IMR-90 (cell line): ENCODE data around the gene MRPL49. TPM values are rescaled to one million over a fixed set of nuclear protein-coding genes. Genes with fewer than 3 reads are reported as not detected.

Experiments used
- ATAC-seq: fragments of 200-7000 bp; cut with Tn5 transposase; 2 replicates; pipeline ENCODE4 v1.9.1; 2020; ENCODE audit warnings: low read depth, mild to moderate bottlenecking, moderate library complexity
- BruUV-seq: library from RNA; stranded (reverse); fragments of 400-500 nt; replicated peaks from 2 replicates; lab custom pipeline; 2021; lab: Mats Ljungman, UMichigan
- CTCF ChIA-PET: fragments of 300-600 bp; formaldehyde crosslinking; extraction: SDS; loops from one replicate; lab custom pipeline; 2021; ENCODE audit warnings: antibody characterized with exemption; lab: Yijun Ruan, JAX
- POLR2A ChIA-PET: fragments of 300-600 bp; sonication (Branson Sonifier 250); formaldehyde crosslinking; loops from one replicate; lab custom pipeline; 2022; ENCODE audit warnings: antibody characterized with exemption; ENCODE audit not compliant: unreplicated experiment; lab: Charles Lee
- DNase-seq: peaks from one replicate; pipeline ENCODE4 v3.0.0; 2013
- H2AFZ ChIP-seq: replicated peaks from 2 replicates; pipeline ENCODE3; 2013; ENCODE audit warnings: low read length, mild to moderate bottlenecking; ENCODE audit not compliant: poor library complexity
- H2AK5ac ChIP-seq: 2 replicates; pipeline ENCODE4 v1.6.1; 2013; ENCODE audit warnings: low read depth, low read length, inconsistent platforms
- H2AK9ac ChIP-seq: replicated peaks from 2 replicates; pipeline ENCODE3; 2013; ENCODE audit warnings: mild to moderate bottlenecking, low read depth, low read length, moderate library complexity; ENCODE audit not compliant: poor library complexity
- H2BK120ac ChIP-seq: 2 replicates; pipeline ENCODE4 v1.6.1; 2013; ENCODE audit warnings: low read depth, low read length, inconsistent platforms
- H2BK15ac ChIP-seq: 3 replicates; pipeline ENCODE4 v1.6.1; 2013; ENCODE audit warnings: low read depth, low read length, inconsistent platforms
- H2BK20ac ChIP-seq: 2 replicates; pipeline ENCODE4 v1.6.1; 2013; ENCODE audit warnings: low read depth, mild to moderate bottlenecking, inconsistent platforms, low read length, moderate library complexity
- H2BK5ac ChIP-seq: 2 replicates; pipeline ENCODE4 v1.6.1; 2013; ENCODE audit warnings: mild to moderate bottlenecking, low read depth, low read length, inconsistent platforms; ENCODE audit not compliant: poor library complexity, severe bottlenecking
- H3K14ac ChIP-seq: replicated peaks from 2 replicates; pipeline ENCODE4 v1.6.1; 2013; ENCODE audit warnings: low read depth, low read length, inconsistent platforms
- H3K18ac ChIP-seq: 2 replicates; pipeline ENCODE4 v1.6.1; 2013; ENCODE audit warnings: low read depth, low read length, control low read depth
- H3K23ac ChIP-seq: 2 replicates; pipeline ENCODE4 v1.6.1; 2013; ENCODE audit warnings: low read depth, low read length, inconsistent platforms
- H3K27ac ChIP-seq: 2 replicates; pipeline ENCODE4 v1.5.1; 2013; ENCODE audit warnings: mild to moderate bottlenecking, control low read depth, low read length; ENCODE audit not compliant: insufficient read depth
- H3K27me3 ChIP-seq: 2 replicates; pipeline ENCODE4 v1.6.1; 2013; ENCODE audit warnings: low read length; ENCODE audit not compliant: control insufficient read depth, insufficient read depth
- H3K36me3 ChIP-seq: 2 replicates; pipeline ENCODE4 v1.6.1; 2013; ENCODE audit warnings: low read length, mixed read lengths; ENCODE audit not compliant: control insufficient read depth, insufficient read depth
- H3K4ac ChIP-seq: 2 replicates; pipeline ENCODE4 v1.6.1; 2013; ENCODE audit warnings: low read depth, low read length, inconsistent platforms
- H3K4me1 ChIP-seq: 2 replicates; pipeline ENCODE4 v1.6.1; 2013; ENCODE audit warnings: low read length, mixed read lengths; ENCODE audit not compliant: control insufficient read depth, insufficient read depth
- H3K4me2 ChIP-seq: 2 replicates; pipeline ENCODE4 v1.6.1; 2013; ENCODE audit warnings: low read depth, mild to moderate bottlenecking, control low read depth, low read length, moderate library complexity
- H3K4me3 ChIP-seq: 2 replicates; pipeline ENCODE4 v1.5.1; 2013; ENCODE audit warnings: low read depth, mild to moderate bottlenecking, control low read depth, low read length, moderate library complexity; ENCODE audit not compliant: insufficient read depth
- H3K56ac ChIP-seq: 2 replicates; pipeline ENCODE4 v1.6.1; 2013; ENCODE audit warnings: low read length, inconsistent platforms; ENCODE audit not compliant: insufficient read depth; ENCODE audit errors: extremely low read depth
- H3K79me1 ChIP-seq, 2 experiments: 2 replicates each; pipeline ENCODE4 v1.6.1; 2013; ENCODE audit warnings: low read length in 2 of 2, inconsistent platforms in 1 of 2, low read depth in 1 of 2
- H3K9ac ChIP-seq: 2 replicates; pipeline ENCODE4 v1.6.1; 2013; ENCODE audit warnings: low read depth, low read length, control low read depth
- H3K9me1 ChIP-seq: 2 replicates; pipeline ENCODE4 v1.6.1; 2013; ENCODE audit warnings: low read length, inconsistent platforms; ENCODE audit not compliant: insufficient read depth
- H3K9me3 ChIP-seq: 2 replicates; pipeline ENCODE4 v1.6.1; 2013; ENCODE audit warnings: low read length; ENCODE audit not compliant: control insufficient read depth, insufficient read depth
- H4K20me1 ChIP-seq: 2 replicates; pipeline ENCODE4 v1.6.1; 2013; ENCODE audit warnings: low read length, inconsistent platforms; ENCODE audit not compliant: insufficient read depth
- H4K5ac ChIP-seq: 2 replicates; pipeline ENCODE4 v1.6.1; 2013; ENCODE audit warnings: mild to moderate bottlenecking, low read depth, low read length, control low read depth
- H4K8ac ChIP-seq, 2 experiments: 2 replicates each; pipeline ENCODE4 v1.6.1; 2013; ENCODE audit warnings: low read depth in 2 of 2, low read length in 2 of 2, control low read depth in 1 of 2, inconsistent platforms in 1 of 2
- H4K91ac ChIP-seq: 2 replicates; pipeline ENCODE4 v1.6.1; 2013; ENCODE audit warnings: low read depth, low read length, inconsistent platforms; ENCODE audit not compliant: insufficient read depth
- BHLHE40 ChIP-seq: fragments of 150-350 bp; IDR thresholded peaks from 2 replicates; pipeline ENCODE4 v1.6.1; 2016; ENCODE audit warnings: mild to moderate bottlenecking, low read depth, low read length
- CEBPB ChIP-seq: IDR thresholded peaks from 2 replicates; pipeline ENCODE4 v1.6.1; 2012; ENCODE audit warnings: low read depth, low read length, improper control_type of control experiment
- CHD1 ChIP-seq: IDR thresholded peaks from 2 replicates; pipeline ENCODE4 v1.6.1; 2012; ENCODE audit warnings: low read depth, low read length, improper control_type of control experiment
- FOS ChIP-seq: fragments of 150-350 bp; IDR thresholded peaks from 2 replicates; pipeline ENCODE4 v1.6.1; 2016; ENCODE audit warnings: low read depth, low read length
- MAFK ChIP-seq: IDR thresholded peaks from 2 replicates; pipeline ENCODE4 v1.6.1; 2012; ENCODE audit warnings: low read depth, low read length, improper control_type of control experiment
- MAZ ChIP-seq: IDR thresholded peaks from 2 replicates; pipeline ENCODE4 v1.6.1; 2012; ENCODE audit warnings: low read depth, mild to moderate bottlenecking, low read length, improper control_type of control experiment, moderate library complexity, borderline replicate concordance
- MXI1 ChIP-seq: IDR thresholded peaks from 2 replicates; pipeline ENCODE4 v1.6.1; 2012; ENCODE audit warnings: low read depth, mild to moderate bottlenecking, low read length, moderate library complexity, borderline replicate concordance
- NFE2L2 ChIP-seq: fragments of 150-350 bp; IDR thresholded peaks from 2 replicates; pipeline ENCODE4 v1.6.1; 2016; ENCODE audit warnings: low read depth, mild to moderate bottlenecking, low read length
- POLR2A ChIP-seq: IDR thresholded peaks from 2 replicates; pipeline ENCODE4 v1.6.1; 2012; ENCODE audit warnings: mild to moderate bottlenecking, low read depth, low read length
- RAD21 ChIP-seq: IDR thresholded peaks from 2 replicates; pipeline ENCODE4 v1.6.1; 2012; ENCODE audit warnings: low read length, improper control_type of control experiment
- RCOR1 ChIP-seq: IDR thresholded peaks from 2 replicates; pipeline ENCODE4 v1.6.1; 2012; ENCODE audit warnings: mild to moderate bottlenecking, low read length, improper control_type of control experiment; ENCODE audit not compliant: insufficient replicate concordance
- RFX5 ChIP-seq: IDR thresholded peaks from 2 replicates; pipeline ENCODE4 v1.8.0; 2012; ENCODE audit warnings: low read depth, mild to moderate bottlenecking, low read length, moderate library complexity
- SMC3 ChIP-seq: fragments of 150-350 bp; IDR thresholded peaks from 2 replicates; pipeline ENCODE4 v1.6.1; 2016; ENCODE audit warnings: low read depth, mild to moderate bottlenecking, antibody characterized with exemption, low read length, moderate library complexity
- dilution Hi-C: fragments of 300-500 bp; cut with HindIII; formaldehyde crosslinking; loops from one replicate; pipeline ENCODE4 v1.14.3; 2018; ENCODE audit warnings: low sequenced_read_pairs; ENCODE audit not compliant: unreplicated experiment
- in situ Hi-C: fragments of 300-500 bp; cut with MboI; formaldehyde crosslinking; loops from 3 replicates; pipeline ENCODE4 v1.14.3; 2019; ENCODE audit warnings: low sequenced_read_pairs, inconsistent platforms, mixed read lengths
- intact Hi-C: fragments of 100-400 bp; cut with micrococcal nuclease; formaldehyde crosslinking; loops from 2 replicates; pipeline ENCODE4 v1.10.0; 2022
- polyA plus RNA-seq, 3 experiments: library from polyadenylated mRNA; depleted of rRNA; stranded (reverse); fragments of >200 nt; gene quantifications; 2 replicates each; pipeline ENCODE4 v1.2.3, GENCODE V29; 2012; ENCODE audit warnings: low replicate concordance in 1 of 3
- total RNA-seq: library from RNA; depleted of rRNA; stranded (reverse); fragments of >200 nt; gene quantifications from 2 replicates; pipeline ENCODE4 v1.2.3, GENCODE V29; 2012
- TF ChIP-seq, protein P1 (sequence below): conservative IDR thresholded peaks from 2 replicates; pipeline ENCODE4 v1.5.1; 2012; ENCODE audit warnings: mild to moderate bottlenecking, low read depth, low read length, improper control_type of control experiment
- TF ChIP-seq, protein P2 (sequence below): fragments of 150-350 bp; IDR thresholded peaks from 2 replicates; pipeline ENCODE4 v1.6.1; 2016; ENCODE audit warnings: low read depth, mild to moderate bottlenecking, low read length, moderate library complexity, borderline replicate concordance
- TF ChIP-seq, protein P3 (sequence below): fragments of 150-350 bp; IDR thresholded peaks from 2 replicates; pipeline ENCODE4 v1.6.1; 2017; ENCODE audit warnings: mild to moderate bottlenecking, antibody characterized with exemption, low read length, low read depth

Gene MRPL49
- total and polyA plus RNA-seq, 2 of the 4 experiments (the other 2 are of a cell fraction): 55.2 to 56.8 TPM

DNA sequence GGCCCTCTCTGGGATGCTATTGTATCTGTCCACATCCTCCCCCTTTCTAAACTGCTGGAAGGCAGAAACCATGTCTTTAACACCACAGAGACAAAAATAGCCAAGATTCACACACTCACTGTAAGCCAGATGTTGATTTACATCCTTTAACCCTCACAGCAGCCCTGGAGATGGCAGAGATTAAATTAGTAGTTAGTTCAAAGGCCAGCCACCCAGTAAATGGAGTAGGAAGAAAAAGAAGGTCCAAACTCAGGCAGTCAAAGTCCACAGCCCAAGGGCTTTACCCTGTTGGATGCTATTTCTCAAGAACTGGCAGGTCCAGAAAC, 2.5 kb upstream of the MRPL49 start:
- no peak overlapping the region for H2BK15ac ChIP-seq
- no peak overlapping the region for H3K4me2 ChIP-seq
- peaks cover 27 to 71% of the 10 kb centered on the region in 2 experiments for H3K79me1 ChIP-seq
- POLR2A ChIA-PET: interaction anchor here (0.6 kb wide), 1 partner anchor 343 kb away, joined by 3 read pairs; no protein-coding TSS in a partner anchor
- no peaks in the 10 kb centered on the region for H4K20me1 ChIP-seq
- no peak overlapping the region for H4K91ac ChIP-seq
- H4K5ac ChIP-seq: no peak overlapping the region
- peaks cover 23% of the 10 kb centered on the region for H3K36me3 ChIP-seq
- H3K18ac ChIP-seq: no peak overlapping the region
- TF ChIP-seq, protein P1, sequence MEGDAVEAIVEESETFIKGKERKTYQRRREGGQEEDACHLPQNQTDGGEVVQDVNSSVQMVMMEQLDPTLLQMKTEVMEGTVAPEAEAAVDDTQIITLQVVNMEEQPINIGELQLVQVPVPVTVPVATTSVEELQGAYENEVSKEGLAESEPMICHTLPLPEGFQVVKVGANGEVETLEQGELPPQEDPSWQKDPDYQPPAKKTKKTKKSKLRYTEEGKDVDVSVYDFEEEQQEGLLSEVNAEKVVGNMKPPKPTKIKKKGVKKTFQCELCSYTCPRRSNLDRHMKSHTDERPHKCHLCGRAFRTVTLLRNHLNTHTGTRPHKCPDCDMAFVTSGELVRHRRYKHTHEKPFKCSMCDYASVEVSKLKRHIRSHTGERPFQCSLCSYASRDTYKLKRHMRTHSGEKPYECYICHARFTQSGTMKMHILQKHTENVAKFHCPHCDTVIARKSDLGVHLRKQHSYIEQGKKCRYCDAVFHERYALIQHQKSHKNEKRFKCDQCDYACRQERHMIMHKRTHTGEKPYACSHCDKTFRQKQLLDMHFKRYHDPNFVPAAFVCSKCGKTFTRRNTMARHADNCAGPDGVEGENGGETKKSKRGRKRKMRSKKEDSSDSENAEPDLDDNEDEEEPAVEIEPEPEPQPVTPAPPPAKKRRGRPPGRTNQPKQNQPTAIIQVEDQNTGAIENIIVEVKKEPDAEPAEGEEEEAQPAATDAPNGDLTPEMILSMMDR: no peak
- TF ChIP-seq SMC3: no peak
- no peak for TF ChIP-seq BHLHE40
- no peak for TF ChIP-seq POLR2A
- no peak for TF ChIP-seq MAZ
- no peak for TF ChIP-seq MXI1
- no peak for TF ChIP-seq RFX5
- TF ChIP-seq, protein P2, sequence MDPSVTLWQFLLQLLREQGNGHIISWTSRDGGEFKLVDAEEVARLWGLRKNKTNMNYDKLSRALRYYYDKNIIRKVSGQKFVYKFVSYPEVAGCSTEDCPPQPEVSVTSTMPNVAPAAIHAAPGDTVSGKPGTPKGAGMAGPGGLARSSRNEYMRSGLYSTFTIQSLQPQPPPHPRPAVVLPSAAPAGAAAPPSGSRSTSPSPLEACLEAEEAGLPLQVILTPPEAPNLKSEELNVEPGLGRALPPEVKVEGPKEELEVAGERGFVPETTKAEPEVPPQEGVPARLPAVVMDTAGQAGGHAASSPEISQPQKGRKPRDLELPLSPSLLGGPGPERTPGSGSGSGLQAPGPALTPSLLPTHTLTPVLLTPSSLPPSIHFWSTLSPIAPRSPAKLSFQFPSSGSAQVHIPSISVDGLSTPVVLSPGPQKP: no peak
- TF ChIP-seq MAFK: no peak
- TF ChIP-seq FOS: no peak
- no peak for TF ChIP-seq CEBPB
- TF ChIP-seq RAD21: no peak
- no peak for TF ChIP-seq NFE2L2
- TF ChIP-seq, protein P3, sequence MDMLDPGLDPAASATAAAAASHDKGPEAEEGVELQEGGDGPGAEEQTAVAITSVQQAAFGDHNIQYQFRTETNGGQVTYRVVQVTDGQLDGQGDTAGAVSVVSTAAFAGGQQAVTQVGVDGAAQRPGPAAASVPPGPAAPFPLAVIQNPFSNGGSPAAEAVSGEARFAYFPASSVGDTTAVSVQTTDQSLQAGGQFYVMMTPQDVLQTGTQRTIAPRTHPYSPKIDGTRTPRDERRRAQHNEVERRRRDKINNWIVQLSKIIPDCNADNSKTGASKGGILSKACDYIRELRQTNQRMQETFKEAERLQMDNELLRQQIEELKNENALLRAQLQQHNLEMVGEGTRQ: no peak
- no peak for TF ChIP-seq RCOR1
- no peak for TF ChIP-seq CHD1
- H2AK5ac ChIP-seq: no peak overlapping the region
- H2BK120ac ChIP-seq: no peak overlapping the region
- H3K27ac ChIP-seq: no peak overlapping the region
- H3K56ac ChIP-seq: no peak overlapping the region
- H2AFZ ChIP-seq: no peak overlapping the region
- H3K27me3 ChIP-seq: no peaks in the 10 kb centered on the region
- H2AK9ac ChIP-seq: no peak overlapping the region
- no peak overlapping the region for H3K23ac ChIP-seq
- H3K14ac ChIP-seq: no peak overlapping the region
- DNase-seq (no peak), ATAC-seq (no peak)
- intact Hi-C loops (no loop called here), dilution Hi-C loops (no loop called here), in situ Hi-C loops (no loop called here)
- H3K9me3 ChIP-seq: no peaks in the 10 kb centered on the region
- no peak overlapping the region for H4K8ac ChIP-seq
- H3K4me1 ChIP-seq: peaks cover 7% of the 10 kb centered on the region
- no peak overlapping the region for H3K9ac ChIP-seq
- H3K4me3 ChIP-seq: no peak overlapping the region
- 0 out of 2 replicates have a peak, but pooled peaks cover 2% of the 10 kb centered on the region for H3K9me1 ChIP-seq
- BruUV-seq: no TSS peak
- CTCF ChIA-PET: no interaction called here
- H3K4ac ChIP-seq: no peak overlapping the region
- no peak overlapping the region for H2BK20ac ChIP-seq
- no peak overlapping the region for H2BK5ac ChIP-seq
